ENCODE measurements around the gene SLF2.
A peak's percentile ranks its signal among the peaks of the same experiment; 100 is the strongest.

The SLF2 gene

DNA sequence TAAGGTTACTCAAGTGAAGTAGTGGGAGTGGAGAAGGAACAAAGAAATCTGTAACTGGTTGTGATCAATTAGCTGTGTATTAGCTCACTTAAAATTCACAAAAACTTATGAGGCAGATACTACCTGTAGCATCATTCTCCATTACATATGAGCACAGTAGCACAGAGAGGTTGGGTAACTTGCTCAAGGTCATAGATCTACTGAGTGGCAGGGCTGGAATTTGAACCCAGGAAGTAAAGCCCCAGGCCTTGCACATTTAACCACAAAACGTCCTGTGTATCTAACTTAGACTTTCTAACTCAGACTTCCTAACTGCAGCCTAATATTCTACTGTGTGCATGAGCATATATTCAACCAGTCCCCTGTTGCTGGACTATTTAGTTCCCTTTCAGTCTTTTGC, 5.6 kb upstream of the SLF2 start:
- DNase-seq = peak; percentile 18 to 38

DNA sequence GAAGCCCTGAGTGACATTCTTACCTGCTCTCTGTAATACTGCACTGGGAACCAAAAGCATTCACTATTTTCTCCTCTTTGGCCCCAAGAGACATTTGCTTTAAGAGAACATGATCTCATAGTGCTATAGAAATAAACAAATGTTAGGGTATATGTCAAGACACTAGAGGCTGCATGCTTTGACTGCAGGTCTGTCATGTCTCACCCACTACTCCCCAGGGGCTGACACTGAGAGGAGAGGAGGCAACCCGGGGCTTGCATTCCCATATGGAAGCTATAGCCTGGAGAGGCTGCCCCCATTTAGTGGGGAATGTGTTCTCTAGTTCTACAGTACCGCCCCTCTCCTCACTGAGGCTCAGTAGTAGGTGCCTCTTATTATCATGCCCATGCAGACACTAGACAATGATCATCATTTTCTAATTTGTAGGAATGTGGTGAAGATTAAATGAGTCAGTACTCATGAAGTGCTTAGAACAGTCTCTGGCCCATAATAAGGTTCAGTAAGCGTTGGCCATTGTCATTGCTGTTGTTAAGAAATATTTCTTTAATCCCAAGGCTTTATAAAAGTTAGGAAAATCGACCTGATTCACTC, 4.9 kb upstream of the SLF2 start:
- DNase-seq = no peak

DNA sequence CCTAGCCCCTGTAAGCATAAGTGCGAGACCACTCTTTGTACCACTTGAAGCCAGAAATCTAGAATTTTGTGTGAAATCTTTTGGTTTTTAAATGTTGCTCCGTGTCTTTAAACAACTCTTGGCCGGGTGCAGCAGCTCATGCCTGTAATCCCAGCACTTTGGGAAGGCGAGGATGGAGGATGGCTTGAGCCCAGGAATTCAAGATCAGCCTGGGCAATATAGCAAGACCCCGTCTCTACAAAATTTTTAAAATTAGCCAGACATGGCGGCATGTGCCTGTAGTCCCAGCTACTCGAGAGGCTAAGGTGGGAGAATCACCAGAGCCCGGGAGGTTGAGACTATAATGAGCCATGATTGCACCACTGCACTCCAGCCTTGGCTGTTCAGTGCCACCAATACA, 4.4 kb upstream of the SLF2 start:
- DNase-seq = no peak

DNA sequence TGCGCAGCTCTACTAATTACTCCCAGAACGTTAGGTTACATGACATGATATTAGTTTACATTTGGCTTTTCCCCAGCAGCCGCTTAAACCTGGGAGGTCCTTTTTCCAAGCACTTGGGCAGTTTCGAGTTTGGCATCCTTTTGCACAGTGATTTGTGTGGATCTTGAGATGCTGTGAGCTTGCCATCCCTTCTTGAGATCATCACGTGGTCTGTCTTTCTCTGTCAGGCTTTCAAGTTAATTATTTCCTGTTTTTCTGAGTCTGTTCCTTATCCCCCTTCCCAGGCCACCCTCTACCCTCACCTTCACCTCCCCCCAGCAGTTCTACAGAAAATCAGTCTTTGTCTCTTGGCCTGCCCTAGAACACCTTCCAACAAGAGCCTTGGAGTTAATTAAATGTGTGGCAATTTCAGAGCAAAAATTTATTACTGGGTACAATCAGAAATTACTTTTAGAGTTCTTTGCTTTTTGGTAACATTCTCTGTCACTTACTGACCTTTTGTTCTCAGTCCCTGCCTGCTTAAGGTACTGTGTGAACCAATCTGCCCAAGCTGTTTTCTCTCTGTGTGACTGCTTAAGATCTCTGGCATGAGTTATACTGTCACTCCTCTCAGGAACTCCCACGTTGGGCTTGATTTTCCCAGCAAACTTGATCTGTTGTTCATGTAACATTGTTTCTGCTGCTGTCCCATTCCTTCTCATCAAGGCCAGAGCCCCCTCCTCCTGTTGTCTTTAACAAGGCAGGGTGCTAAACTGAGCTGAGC, 3.1 kb upstream of the SLF2 start:
- DNase-seq = peak; percentile 20 to 29

DNA sequence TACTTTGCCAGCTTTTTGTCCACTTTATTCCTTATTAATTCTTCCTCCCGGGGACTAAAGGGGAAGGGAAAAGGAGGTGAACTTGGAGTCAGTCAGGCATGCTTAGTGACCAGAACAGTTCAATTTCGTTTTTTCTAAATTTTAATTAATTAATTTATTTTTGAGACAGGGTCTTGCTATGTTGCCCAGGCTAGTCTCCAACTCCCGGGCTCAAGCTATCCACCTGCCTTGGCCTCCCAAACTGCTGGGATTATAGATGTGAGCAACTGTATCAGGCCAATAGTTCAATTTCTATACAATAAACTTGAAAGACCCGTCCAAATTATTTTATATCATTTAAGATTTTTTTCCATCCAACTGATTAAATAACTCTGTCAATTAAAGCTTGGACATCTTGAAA, 1.3 kb upstream of the SLF2 start:
- DNase-seq = no peak

DNA sequence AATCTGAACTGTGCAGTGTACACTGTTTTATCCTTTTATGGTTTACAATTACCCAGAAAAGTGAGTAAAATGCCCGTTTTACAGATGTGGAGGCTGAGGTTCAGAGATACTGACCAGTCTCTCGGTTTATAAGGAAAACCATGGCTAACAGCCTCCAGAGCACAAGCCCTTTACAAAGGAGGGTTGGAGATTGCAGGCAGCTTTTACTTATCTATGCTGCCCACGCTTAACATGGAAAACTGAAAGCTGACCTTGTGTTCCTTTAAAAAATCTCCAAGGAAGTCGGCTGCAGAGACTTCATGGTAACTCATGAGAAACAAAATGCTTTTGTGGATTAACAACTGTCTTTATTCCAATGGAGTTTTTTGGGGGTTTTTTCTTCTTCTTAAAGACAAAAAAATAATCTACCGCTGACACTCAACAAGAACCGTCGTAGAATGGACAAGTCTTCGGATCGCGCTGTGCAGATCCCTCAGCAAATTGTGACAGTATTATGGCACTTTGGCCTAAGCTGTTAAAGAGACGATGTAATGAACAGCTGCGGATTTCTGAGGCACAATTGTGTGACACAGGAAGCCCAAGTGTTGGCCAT, 654 bp upstream of the SLF2 start:
- DNase-seq = peak in 1 of 2 experiments; percentile 85

DNA sequence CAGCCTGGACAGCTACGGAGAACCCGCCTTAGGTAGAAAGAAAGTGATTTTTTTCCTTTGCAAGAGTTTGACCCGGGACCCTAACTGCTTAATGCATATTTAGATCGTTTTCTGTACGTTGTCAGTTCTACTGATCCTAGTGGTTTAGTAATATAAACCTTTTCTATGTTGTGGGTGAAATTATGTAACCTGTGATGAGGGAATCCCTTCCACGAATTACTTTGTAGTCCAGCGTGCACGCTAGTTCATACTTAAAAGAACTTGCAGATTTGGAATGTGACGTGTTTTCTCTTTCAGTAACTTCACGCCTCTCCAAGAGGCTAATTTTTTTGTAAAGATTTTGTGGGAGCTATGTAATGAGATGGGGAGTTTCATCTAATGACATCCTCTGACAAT, 705 bp downstream of the SLF2 start:
- no peak for DNase-seq

DNA sequence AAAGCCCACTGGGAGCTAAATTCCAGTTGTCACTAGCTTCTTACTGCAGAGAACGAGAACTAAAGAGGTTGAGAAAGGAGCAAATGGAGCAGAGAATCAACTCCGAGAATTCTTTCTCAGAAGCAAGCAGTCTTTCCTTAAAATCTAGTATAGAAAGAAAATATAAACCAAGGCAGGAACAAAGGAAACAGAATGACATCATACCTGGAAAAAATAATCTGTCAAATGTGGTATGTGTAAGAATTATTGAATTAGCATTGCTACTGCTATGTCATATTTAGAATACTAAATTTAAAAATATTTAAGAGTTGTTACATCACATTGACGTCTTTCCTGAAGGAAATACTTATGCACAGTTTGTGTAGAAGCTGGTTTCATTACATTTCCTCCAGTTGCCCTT, 4.3 kb downstream of the SLF2 start:
- DNase-seq = no peak

DNA sequence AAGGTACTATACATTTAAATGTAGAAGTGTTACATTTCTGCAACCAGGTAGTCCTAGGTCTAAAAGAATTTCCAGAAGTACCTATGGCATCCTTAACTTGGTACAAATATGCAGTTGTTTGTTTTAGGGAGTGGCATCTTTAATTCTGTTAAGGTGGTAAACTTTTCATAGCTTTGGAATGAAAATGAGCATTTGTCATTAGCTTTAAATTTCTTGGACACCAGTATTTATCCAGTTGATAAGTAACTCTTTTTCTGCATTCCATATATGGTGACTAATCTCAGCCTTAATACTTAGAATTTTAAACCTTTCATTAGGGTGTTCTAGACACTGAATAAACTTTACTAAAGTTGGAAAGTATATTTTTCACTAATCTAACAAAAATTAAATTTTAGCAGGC, 10.8 kb downstream of the SLF2 start:
- DNase-seq = no peak

DNA sequence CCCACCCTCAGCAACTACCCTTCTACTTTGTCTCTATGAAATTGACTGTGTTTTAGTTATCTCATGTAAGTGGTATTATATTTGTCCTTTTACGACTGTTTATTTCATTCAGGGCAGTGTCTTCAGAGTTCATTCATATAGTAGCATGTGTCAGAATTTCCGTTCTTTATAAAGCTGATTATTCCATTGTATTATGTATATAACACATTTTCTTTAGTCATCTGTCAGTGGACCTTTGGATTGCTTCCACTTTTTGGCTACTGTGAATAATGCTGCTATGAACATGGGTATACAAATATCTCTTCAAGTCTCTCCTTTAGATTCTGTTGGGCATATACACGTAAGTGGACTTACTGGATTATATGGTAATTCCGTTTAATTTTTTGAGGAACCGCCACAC, 14.5 kb downstream of the SLF2 start:
- no peak for DNase-seq

DNA sequence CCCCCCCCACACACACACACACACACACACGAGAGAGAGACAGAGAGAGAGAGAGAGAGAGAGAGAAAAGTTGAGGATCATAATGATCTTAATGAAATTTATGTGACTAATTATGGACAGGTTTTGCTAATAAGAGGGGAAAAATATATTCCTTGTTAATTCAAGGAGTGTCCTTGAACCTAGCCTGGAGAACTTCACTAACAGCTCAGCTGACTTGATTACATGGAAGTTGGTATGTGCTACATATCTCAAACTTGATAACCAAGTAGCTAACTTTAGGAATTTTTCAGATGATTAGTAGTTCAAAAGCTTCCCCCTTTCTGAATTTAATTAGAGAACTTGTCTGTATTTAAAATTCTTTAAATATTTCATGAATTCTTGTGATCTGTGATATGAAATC, 15.3 kb downstream of the SLF2 start:
- no peak for DNase-seq

DNA sequence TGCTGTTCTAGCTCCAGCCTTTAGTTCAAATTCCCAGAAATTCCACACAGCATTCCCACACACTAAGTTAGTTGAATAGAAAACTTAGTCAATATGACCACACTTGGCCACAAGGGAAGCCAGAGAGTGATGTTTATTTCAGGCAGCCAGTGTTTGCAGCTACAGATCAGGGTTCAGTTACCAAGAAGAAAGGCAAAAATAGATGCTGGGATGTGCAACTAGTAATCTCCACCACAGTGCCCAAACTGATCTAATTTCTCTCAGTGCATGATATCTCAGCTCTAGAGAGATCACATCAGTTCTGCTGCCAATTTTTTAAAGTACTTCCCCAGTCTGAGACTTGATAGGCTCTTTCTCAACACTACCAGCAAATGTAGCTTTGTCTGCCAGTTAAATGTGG, 17.6 kb downstream of the SLF2 start:
- peak in 1 of 2 experiments; percentile 19 for DNase-seq

DNA sequence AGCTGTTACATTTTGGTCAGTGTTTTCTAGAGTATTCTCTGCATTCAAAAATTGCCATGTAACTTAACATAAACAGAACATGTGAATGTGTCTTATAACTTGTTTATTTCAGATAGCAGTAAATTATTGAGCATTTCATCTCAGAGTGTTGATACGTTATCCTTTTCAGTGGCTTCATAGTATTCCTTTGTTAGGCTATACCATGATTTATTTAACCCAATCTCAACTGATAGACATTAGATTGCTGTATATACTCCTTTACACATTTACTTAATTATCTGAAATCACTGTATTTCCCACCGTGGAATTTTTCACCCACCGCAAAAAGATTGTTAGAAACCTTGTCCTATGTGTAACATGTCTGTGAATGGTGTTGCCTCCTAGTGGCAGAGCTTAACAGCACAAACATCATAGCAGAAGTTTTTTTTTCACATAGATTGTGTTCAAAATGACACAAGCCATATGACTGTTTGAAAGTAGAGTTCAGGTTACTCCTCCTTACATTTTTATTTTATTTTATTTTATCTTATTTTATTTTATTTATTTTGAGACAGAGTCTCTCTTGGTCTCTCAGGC, 21.4 kb downstream of the SLF2 start:
- DNase-seq = peak; percentile 52 to 67

DNA sequence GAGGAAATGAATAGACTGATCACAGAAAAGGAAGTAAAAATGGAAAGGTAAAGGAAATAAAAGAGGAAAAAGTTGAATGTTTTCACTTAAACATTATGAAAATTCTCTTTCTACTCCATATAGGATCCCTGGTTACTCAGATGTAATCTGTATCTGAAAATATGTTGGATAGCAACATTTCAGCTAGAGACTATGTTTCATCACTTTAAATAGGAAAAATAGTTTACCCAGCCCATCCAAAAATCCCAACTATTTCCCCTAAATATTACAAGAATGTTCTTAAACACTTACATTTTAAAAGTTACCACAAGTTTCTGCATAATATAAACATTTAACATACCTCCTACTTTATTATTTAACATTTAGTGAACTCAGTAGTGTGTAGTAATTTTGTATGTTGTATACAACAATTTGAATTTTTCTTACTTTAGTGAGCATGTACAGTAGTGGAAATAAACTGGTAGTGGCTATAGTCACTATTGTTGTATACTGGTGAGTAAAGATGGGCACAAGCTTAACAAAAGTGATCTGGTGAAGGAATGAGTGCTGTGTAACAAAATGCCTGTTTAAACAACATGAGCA, 27.1 kb downstream of the SLF2 start:
- no peak for DNase-seq

DNA sequence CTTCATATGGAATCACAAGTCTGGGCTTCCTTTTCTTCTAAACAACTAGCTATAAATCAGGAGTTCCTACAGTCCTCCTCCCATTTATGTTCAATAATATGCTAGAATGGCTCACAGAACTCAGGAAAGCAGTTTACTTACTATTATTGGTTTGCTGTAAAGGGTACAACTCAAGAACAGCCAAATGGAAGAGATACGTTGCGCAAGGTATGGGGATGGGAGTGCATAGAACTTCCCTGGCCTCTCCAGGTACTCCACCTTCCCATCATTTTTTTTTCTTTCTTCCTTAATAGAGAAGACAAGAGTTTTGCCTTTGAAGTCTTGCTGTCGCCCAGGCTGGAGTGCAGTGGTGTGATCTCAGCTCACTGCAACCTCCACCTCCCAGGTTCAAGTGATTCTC, 29.5 kb downstream of the SLF2 start:
- DNase-seq = no peak

DNA sequence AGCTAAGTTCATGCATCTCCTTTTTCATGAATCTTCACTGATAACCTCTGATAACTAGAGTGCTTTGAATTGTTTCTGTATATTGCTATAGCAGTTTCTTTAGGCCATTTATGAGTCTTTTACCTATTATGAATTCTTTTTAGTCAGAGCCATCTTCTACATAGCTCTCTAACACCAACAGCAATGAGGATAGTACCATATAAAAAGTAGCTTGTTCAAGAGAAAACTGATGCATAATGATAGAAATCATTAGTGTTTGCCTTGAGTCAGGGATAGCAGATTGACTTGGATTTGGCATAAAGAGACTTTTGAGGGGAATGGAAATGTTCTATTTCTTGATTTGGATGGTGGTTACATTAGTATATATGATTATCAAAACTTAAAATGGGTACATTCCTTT, 30.7 kb downstream of the SLF2 start:
- no peak for DNase-seq

DNA sequence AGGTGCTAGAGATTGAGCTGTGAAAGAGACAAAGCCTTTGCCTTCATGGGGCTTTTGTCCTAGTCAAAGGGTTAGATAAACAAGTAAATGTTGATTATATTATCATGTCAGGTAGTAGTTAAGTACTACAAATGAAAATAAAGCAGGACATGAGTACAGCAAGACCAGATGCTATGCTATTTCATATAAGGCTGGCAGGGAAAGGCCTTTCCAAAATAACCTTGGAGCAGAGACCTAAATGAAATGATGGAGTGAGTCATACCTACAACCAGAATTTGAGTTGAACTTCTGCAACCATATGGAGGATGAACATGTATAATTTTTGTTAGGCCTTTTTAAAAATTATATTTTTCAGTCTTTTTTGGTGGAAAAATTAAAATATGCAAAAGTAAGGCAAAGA, 33.0 kb downstream of the SLF2 start:
- DNase-seq = no peak

DNA sequence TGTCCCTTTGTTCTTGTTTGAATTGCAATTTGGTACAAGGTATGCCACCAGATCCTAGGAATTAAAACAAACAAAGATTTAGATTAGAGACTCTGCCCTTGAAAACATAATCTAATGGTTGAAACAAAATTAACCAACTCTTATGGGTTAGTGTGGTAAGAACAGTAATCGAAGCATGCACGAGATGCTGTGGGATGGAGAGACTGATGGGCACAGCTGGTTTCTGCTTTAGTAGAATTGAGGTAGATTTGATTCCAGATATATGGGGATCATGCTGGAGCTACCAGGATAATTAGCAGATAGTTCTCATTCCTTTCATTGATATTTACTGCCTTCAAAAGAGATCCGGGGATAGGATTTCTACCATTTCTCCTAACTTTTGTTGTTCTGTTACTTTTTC, 36.2 kb downstream of the SLF2 start:
- DNase-seq = no peak

DNA sequence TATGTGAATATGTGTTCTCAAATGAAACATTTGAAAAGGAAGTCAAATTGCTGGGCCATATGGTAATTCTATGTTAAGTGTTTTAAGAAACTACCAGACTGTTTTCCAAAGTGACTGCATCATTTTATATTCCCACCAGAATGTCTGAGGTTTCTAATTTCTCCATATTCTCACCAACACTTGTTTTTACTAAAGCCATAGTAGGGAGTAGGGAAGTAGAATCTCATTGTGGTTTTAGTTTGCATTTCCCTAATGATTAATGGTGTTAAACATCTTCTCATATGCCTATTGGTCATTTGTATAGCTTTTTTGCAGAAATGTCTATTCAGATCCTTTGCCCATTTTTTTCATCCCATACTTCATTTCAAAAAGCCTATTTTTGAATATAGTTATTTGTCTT, 47.5 kb downstream of the SLF2 start:
- DNase-seq = no peak

DNA sequence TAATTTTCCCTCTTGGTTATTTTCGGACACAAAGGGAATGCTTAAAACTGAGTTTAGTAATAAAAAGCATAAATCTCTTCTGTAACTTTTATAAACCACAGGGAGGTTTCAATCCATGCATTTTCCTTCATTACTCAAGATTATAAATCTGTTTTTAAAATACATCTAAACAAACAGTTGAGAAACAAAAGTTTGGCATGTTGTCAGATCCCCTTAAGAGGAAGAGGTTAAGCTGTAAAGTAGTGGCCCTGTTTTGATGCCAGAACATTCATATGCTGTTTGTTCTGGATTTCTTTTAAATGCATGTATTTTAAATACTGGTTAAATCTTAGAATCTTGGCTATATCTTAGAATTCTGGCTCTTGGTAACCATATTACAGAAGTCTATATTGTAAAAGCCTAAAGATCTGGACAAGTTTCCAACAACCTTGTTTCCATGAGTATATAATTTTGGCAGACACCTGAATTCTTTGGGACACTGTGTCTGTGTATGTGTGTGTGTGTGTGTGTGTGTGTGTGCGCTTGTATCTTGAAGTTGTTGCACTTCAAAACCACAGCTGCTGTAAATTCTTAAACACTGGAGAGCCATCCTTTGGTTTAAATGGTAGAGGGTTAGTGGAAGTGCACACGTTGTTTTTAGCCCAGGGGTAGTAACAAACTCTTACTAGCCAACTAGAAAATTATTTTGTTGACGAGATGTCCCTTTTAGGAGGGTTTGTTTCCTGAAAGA, 49.8 kb downstream of the SLF2 start:
- no peak for DNase-seq

DNA sequence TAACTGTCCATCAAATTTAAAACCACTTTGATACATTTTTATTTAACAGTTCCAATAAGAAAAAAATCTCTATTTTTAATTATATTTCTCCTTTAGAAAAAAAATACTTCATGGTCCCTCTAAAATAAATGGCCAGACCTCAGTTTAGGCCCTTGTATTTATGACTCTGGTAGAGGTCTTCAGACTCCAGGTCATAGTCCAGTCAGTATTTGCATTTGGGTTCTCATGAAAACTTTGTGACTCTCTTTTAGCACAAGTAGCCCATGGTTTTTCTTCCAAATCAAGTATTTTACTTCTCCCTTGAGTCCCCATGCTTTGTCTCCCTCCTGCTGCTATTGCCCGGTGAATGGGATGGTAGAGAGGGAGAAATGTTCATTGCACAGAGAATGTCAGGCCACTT, 51.1 kb downstream of the SLF2 start:
- DNase-seq = no peak

DNA sequence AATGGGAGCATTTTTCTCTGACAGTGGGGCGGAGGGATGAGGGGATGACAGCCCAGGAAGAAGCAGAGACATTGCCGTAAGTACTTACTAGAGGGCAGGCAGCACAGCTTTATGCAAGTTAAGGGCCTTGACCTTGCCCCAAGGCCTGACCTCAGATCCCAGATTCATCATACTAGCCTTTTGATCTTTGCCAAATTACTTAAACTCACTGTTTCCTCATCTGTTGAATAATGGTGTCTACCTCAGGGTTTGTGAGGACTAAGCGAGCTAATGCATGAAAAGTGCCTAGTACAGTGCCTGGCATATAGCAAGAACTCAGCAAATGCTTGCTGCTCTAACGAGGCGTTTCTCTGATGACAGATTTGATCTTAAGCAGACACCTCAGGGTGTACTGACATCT, 53.1 kb downstream of the SLF2 start:
- DNase-seq = no peak

DNA sequence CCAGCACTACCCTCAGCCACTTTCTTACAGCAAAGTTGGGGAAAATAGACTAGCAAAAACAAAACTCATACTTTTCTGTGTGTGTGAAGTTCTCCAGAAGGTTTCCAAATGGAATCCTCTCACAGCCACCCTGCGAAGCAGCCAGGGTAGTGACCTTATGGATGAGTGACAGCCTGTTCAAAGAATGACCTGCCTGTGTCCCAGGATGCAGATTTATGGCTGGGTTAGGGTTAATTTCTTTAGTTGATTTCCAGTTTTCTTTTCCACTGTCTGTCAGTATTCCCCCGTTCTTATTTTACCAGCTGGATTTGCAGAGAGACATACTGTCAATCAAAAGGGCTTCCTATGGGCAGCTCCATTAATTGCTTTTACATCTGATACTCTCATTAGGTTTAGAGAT, 54.1 kb downstream of the SLF2 start:
- DNase-seq = no peak
